GM21737 (cell line): ENCODE measurements around the gene NHERF1.

Experiments
- ATAC-seq: cut with Tn5 transposase; IDR thresholded peaks from one replicate; pipeline ENCODE4 v1.9.1; 2021; ENCODE audit warnings: mild to moderate bottlenecking, moderate library complexity; ENCODE audit not compliant: unreplicated experiment

NHERF1 gene

DNA sequence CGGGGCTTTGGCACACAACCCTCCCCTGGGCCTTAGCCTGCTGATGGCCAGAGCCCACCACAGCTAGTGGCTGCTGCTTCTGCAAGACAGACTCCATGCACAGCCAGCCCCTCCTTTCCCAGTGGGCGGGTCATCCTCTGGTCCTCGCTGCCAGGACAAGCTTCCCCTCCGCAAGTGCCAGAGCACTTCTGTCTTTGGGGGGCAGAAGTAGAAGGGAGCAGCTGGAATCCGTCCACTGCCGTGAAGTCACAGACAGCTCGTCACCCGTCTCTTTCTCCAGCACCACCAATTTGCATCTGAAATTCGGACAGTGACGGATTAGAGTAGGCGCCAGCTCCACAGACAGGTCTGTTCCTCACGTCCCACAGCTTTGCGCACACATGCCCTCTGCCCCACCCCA, 59.0 kb downstream of the NHERF1 start:
- no peak for ATAC-seq

DNA sequence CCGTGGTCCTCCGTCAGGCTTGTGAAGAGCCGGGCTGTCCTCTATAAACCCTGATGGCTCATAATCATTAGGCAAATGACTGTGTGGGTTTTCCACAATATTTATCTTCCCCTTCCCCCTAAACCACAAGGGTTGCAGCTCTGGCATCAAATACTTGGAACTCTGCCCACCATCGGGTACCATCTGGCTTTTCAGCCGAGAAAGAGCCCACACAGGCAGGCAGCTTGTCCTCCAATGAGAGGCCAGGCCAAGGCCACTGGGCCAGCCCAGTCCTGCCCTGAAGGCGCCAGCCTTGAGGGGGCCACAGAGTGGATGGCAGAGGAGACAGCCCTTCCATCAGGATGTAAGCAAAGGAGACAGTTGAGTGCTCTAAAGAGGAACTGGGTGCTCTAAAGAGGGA, 59.5 kb downstream of the NHERF1 start:
- ATAC-seq = no peak

DNA sequence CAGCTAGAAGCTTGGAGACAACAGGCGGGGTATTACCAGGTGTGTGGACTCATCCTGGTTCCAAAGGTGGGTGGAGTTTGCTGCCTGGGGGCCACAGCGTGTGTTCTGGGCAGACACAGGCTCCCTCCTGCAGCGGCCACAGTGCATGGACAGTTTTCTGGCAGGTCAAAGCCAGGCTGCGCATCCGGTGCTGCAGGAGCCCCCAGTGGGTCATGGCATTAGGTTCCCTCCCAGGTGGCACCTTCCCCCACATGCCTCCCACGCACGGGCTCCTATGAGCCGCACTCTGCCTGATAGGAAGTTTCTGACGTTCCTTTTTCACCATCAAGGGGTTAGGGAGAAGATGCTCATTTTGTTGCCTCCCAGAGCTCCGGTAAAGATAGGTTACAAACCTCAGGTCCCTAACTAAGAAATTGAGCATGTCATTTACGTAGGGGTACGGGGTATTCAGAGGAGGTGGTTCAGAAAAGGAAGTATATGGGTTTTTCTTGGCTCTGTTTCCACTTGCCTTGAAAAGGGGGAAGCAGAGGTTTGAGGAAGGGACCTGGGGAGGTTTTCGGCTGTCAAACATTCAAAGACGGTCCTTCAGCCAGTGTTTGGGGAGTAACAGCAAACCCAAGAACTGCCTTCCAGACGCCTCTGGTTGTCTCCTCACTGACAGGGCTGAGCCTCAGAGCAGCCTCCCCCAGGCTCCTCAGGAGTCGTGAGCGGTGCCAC, 60.4 kb downstream of the NHERF1 start:
- no peak for ATAC-seq

DNA sequence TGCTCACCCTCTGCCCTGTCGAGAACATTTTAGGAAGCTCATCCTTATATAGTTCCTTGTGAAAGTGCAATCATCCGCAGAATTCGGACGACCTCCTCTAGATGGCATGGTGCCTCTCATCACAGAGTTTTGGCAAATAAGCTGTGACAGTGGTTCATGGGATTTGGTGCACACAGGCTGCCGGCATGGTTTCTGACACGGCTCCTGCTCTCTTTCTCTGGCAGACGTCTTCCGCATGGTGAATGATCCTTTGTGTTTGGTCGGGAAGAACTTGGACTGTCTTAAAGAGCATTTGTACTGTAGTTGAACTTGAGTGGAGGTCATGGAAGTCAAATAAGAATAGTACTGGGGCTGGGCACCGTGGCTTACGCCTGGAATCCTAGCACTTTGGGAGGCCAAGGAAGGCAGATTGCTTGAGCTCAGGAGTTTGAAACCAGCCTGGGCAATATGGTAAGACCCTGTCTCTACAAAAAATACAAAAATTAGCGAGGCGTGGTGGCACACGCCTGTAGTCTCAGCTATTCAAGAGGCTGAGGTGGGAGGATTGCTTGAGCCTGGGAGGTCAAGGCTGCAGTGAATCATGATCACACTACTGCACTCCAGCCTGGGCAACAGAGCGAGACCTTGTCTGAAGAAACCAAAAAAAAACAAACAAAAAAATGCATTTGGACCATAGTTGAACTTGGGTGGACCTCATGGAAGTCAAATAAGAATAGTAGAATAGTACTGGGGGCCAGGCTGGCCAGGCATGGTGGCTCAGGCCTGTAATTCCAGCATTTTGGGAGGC, 62.5 kb downstream of the NHERF1 start:
- no peak for ATAC-seq

GRCh38 chr17:74812109-74813009, 63.9 kb downstream of the NHERF1 start:
- no peak for ATAC-seq

GRCh38 chr17:74814453-74814852, 66.0 kb downstream of the NHERF1 start:
- ATAC-seq = no peak

DNA sequence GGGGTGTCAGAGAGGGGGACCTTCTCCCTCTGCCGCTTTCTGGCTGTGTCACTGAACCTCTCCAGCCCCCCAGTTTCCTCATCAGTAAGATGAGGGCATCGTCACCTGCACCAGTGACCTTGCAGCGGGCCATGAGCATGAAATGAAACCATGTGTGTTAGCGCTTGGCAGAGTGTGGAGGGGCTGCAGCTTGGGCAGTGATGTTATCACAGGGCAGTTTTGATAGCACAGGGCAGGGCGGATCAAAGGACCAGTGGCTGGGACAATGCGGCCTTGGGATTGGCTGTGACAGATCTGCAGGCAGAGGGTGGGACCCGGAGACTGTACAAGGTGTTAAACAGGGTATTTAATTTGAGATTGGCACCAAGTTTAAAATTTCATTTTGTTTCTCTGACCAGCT, 66.6 kb downstream of the NHERF1 start:
- no peak for ATAC-seq

DNA sequence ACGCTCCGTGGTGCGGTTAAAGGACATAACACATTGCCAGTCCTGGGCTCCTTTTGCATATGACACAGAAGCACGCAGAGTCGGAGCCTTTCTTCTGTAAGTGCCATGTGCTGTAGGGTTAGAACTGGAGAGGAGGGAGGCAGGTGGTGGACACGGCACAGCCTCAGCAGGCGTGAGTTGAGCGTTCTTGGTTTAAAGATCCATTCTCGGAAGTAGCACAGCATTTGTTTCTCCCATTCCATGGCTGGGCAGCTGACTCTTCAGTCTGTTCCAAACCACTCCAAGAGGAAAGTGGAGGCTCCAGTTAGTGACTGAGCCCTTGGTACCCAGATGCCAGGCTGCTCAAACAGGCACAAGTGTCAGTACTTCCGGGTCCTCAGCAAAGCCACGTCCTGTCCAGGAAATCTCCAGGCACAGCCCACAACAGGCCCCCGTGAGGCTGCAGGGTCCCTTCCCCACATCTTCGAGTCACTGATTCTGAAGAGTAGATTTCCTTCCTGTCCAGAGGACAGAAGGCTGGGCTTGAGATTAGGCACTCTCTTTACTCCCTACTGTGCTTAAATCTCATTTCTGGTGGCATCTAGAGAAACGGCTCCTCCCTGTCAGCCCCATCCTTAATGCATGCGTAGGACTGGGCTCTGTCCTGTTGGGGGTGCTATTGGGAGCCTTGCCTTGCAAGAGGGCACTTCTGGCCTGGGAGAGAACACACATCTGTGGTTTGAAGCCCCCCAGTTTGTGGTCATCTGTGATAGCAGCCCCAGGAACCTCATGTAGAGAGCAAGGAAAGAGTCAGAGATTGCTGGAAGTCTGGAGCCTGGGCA, 67.3 kb downstream of the NHERF1 start:
- no peak for ATAC-seq

GRCh38 chr17:74816905-74817620, 68.6 kb downstream of the NHERF1 start:
- ATAC-seq = no peak

DNA sequence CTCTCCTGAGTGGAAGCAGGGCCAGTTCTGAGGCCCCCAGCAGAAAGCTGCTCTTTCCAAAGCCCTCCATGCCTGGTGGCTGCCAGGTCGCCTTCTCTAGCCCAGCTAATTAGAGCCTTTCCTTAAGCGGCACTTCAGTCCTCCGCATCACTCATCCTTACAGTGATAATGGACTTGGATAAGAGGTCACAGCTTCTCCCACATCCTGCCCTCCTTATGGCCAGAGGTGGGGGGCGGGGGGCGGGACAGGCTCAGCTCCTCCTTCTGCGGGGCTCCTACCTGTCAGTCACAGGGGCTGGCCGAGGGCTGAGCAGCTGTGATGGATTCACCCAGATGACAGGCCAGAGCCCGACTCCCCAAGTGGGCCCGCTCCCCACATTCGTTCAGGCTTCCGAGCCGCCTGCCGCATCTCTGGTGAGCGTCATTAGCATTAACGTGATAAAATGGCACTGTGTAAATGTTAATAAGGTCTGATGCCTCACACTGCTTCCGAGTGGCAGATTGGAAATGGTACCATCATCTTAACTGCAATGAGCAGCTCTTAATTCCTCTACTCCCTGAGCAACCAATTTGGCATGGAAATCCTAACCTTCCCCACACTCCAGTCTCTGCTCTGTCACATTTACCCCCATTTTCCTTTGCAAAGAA, 70.0 kb downstream of the NHERF1 start:
- no peak for ATAC-seq
